Activated naive CD8-positive, alpha-beta T cell treated with anti-CD3 and anti-CD28 coated beads for 36 hours (primary cell): ENCODE measurements around the gene CCDC85C. TPM values are rescaled to one million over a fixed set of nuclear protein-coding genes. Genes with fewer than 3 reads are reported as not detected.

ENCODE experiments used
- DNase-seq: peaks from one replicate; pipeline ENCODE4 v3.0.0; 2021
- H3K27ac Mint-ChIP-seq: one replicate; pipeline ENCODE4 v1.8.0; 2022; ENCODE audit warnings: mild to moderate bottlenecking, moderate library complexity, mixed read lengths
- H3K27me3 Mint-ChIP-seq: one replicate; pipeline ENCODE4 v1.8.0; 2022; ENCODE audit warnings: mild to moderate bottlenecking, mixed read lengths
- H3K36me3 Mint-ChIP-seq: one replicate; pipeline ENCODE4 v1.8.0; 2021; ENCODE audit warnings: mild to moderate bottlenecking, mixed read lengths
- H3K4me1 Mint-ChIP-seq: one replicate; pipeline ENCODE4 v1.8.0; 2021; ENCODE audit warnings: mixed read lengths
- H3K4me3 Mint-ChIP-seq: one replicate; pipeline ENCODE4 v1.8.0; 2022; ENCODE audit warnings: mild to moderate bottlenecking, moderate library complexity, mixed read lengths
- H3K9me3 Mint-ChIP-seq: one replicate; pipeline ENCODE4 v1.8.0; 2022; ENCODE audit warnings: mixed read lengths
- total RNA-seq, 2 experiments: library from RNA; stranded (reverse); gene quantifications; one replicate each; pipeline ENCODE4 v1.2.3, GENCODE V29; 2021

CCDC85C gene
- total RNA-seq, 2 experiments from 2014 or later: 6.3 to 8.9 TPM

GRCh38 chr14:99480917-99481744 is 122.9 kb downstream of the CCDC85C start, which contains the start of gene CCNK:
Gene CCNK, plus strand, starts transcription at chr14:99481409. Its CDS starts 11,269 bp downstream, at chr14:99492678.
- peaks cover 51% of the 10 kb centered on the region for H3K4me1 Mint-ChIP-seq
- H3K36me3 Mint-ChIP-seq: peaks cover 5% of the 10 kb centered on the region
- peak within 1 kb of the TSS; percentile 95 for H3K4me3 Mint-ChIP-seq

GRCh38 chr14:99479906-99480869 is 123.8 kb downstream of the CCDC85C start, which contains the start of gene SETD3:
Gene SETD3, minus strand, starts transcription at chr14:99480859. Its CDS starts 15,054 bp downstream, at chr14:99465805.
- Mint-ChIP-seq H3K27me3 (no peaks in the 10 kb centered on the region), H3K4me3 (peak within 1 kb of the TSS; percentile 95), H3K4me1 (peaks cover 53% of the 10 kb centered on the region), H3K27ac (peak within 1 kb of the TSS; percentile 95), H3K36me3 (peaks cover 5% of the 10 kb centered on the region), H3K9me3 (no peaks in the 10 kb centered on the region)
- DNase-seq: peak; percentile 51

More at GRCh38 chr14:99480917-99481744, 122.9 kb downstream of the CCDC85C start, which contains the start of gene CCNK:
- DNase-seq: peak; percentile 100
- no peaks in the 10 kb centered on the region for H3K9me3 Mint-ChIP-seq
- no peaks in the 10 kb centered on the region for H3K27me3 Mint-ChIP-seq
- peak within 1 kb of the TSS; percentile 95 for H3K27ac Mint-ChIP-seq

GRCh38 chr14:99479160-99479905 is 124.7 kb downstream of the CCDC85C start:
- Mint-ChIP-seq H3K36me3 (peaks cover 5% of the 10 kb centered on the region), H3K4me1 (peaks cover 51% of the 10 kb centered on the region), H3K27ac (peak overlapping the region; percentile 91), H3K4me3 (peak overlapping the region; percentile 95), H3K27me3 (no peaks in the 10 kb centered on the region), H3K9me3 (no peaks in the 10 kb centered on the region)
- no peak for DNase-seq

- no peak for DNase-seq
- Mint-ChIP-seq H3K9me3 (no peaks in the 10 kb centered on the region), H3K36me3 (peaks cover 5% of the 10 kb centered on the region), H3K4me1 (peaks cover 41% of the 10 kb centered on the region), H3K4me3 (peak overlapping the region; percentile 0), H3K27me3 (no peaks in the 10 kb centered on the region), H3K27ac (no peak overlapping the region)
Measured at GRCh38 chr14:99478128-99478527, 125.9 kb downstream of the CCDC85C start.

GRCh38 chr14:99476864-99477263 is 127.1 kb downstream of the CCDC85C start:
- Mint-ChIP-seq H3K9me3 (no peaks in the 10 kb centered on the region), H3K36me3 (peaks cover 5% of the 10 kb centered on the region), H3K27me3 (no peaks in the 10 kb centered on the region), H3K27ac (no peak overlapping the region), H3K4me3 (no peak overlapping the region), H3K4me1 (peaks cover 35% of the 10 kb centered on the region)
- DNase-seq: no peak

GRCh38 chr14:99475660-99476059 is 128.3 kb downstream of the CCDC85C start:
- Mint-ChIP-seq H3K4me3 (no peak overlapping the region), H3K9me3 (no peaks in the 10 kb centered on the region), H3K27me3 (no peaks in the 10 kb centered on the region), H3K4me1 (peaks cover 41% of the 10 kb centered on the region), H3K36me3 (peaks cover 5% of the 10 kb centered on the region), H3K27ac (no peak overlapping the region)
- no peak for DNase-seq

- H3K4me1 Mint-ChIP-seq: peaks cover 41% of the 10 kb centered on the region
Measured at GRCh38 chr14:99475179-99475578, 128.8 kb downstream of the CCDC85C start.

GRCh38 chr14:99473458-99473857 is 130.5 kb downstream of the CCDC85C start:
- Mint-ChIP-seq H3K27ac (no peak overlapping the region), H3K4me3 (no peak overlapping the region), H3K4me1 (peaks cover 45% of the 10 kb centered on the region), H3K27me3 (no peaks in the 10 kb centered on the region), H3K9me3 (no peaks in the 10 kb centered on the region), H3K36me3 (peaks cover 5% of the 10 kb centered on the region)
- DNase-seq: no peak

More at GRCh38 chr14:99475179-99475578, 128.8 kb downstream of the CCDC85C start:
- Mint-ChIP-seq H3K27me3 (no peaks in the 10 kb centered on the region), H3K4me3 (no peak overlapping the region), H3K36me3 (peaks cover 5% of the 10 kb centered on the region), H3K27ac (no peak overlapping the region), H3K9me3 (no peaks in the 10 kb centered on the region)
- DNase-seq: no peak

- no peaks in the 10 kb centered on the region for H3K9me3 Mint-ChIP-seq
- peaks cover 2% of the 10 kb centered on the region for H3K36me3 Mint-ChIP-seq
- no peak for DNase-seq
- no peak overlapping the region for H3K4me3 Mint-ChIP-seq
- no peaks in the 10 kb centered on the region for H3K27me3 Mint-ChIP-seq
- H3K4me1 Mint-ChIP-seq: peaks cover 45% of the 10 kb centered on the region
- H3K27ac Mint-ChIP-seq: no peak overlapping the region
Measured at GRCh38 chr14:99472937-99473336, 131.1 kb downstream of the CCDC85C start.

- Mint-ChIP-seq H3K4me3 (no peak overlapping the region), H3K27ac (no peak overlapping the region), H3K36me3 (no peaks in the 10 kb centered on the region), H3K27me3 (no peaks in the 10 kb centered on the region), H3K4me1 (peaks cover 45% of the 10 kb centered on the region), H3K9me3 (no peaks in the 10 kb centered on the region)
- DNase-seq: no peak
Measured at GRCh38 chr14:99471731-99472130, 132.3 kb downstream of the CCDC85C start.

- Mint-ChIP-seq H3K4me3 (no peak overlapping the region), H3K4me1 (peaks cover 37% of the 10 kb centered on the region), H3K36me3 (no peaks in the 10 kb centered on the region), H3K27me3 (no peaks in the 10 kb centered on the region), H3K9me3 (no peaks in the 10 kb centered on the region), H3K27ac (no peak overlapping the region)
- DNase-seq: no peak
Measured at GRCh38 chr14:99468836-99469592, 135.0 kb downstream of the CCDC85C start.

GRCh38 chr14:99468081-99468480 is 135.9 kb downstream of the CCDC85C start:
- Mint-ChIP-seq H3K4me1 (peaks cover 36% of the 10 kb centered on the region), H3K27me3 (no peaks in the 10 kb centered on the region), H3K27ac (no peak overlapping the region), H3K4me3 (no peak overlapping the region), H3K9me3 (no peaks in the 10 kb centered on the region), H3K36me3 (peaks cover 6% of the 10 kb centered on the region)
- no peak for DNase-seq

- Mint-ChIP-seq H3K9me3 (no peaks in the 10 kb centered on the region), H3K36me3 (peaks cover 6% of the 10 kb centered on the region), H3K4me3 (no peak overlapping the region), H3K4me1 (peaks cover 32% of the 10 kb centered on the region), H3K27ac (no peak overlapping the region), H3K27me3 (no peaks in the 10 kb centered on the region)
- no peak for DNase-seq
Measured at GRCh38 chr14:99467336-99468078, 136.5 kb downstream of the CCDC85C start.
